AG04449 (cell line): ENCODE results near the gene KIAA1328.

Experiments used
- CTCF ChIA-PET: fragments of 350-600 bp; formaldehyde crosslinking; extraction: SDS; loops from one replicate; lab custom pipeline; 2021; ENCODE audit warnings: antibody characterized with exemption; lab: Yijun Ruan, JAX
- POLR2A ChIA-PET: fragments of 400-600, 350-600 bp; formaldehyde crosslinking; extraction: SDS; loops from one replicate; lab custom pipeline; 2020; ENCODE audit warnings: antibody characterized with exemption, inconsistent platforms; lab: Yijun Ruan, JAX
- DNase-seq: peaks from one replicate; pipeline ENCODE4 v3.0.0-alpha.2; 2010; ENCODE audit warnings: low read depth, low spot score
- H3K4me3 ChIP-seq: 2 replicates; pipeline ENCODE4 v1.5.1; 2011; ENCODE audit warnings: low read depth, mild to moderate bottlenecking, control low read depth, low read length
- CTCF ChIP-seq: IDR thresholded peaks from one replicate; pipeline ENCODE4 v1.5.1; 2011; ENCODE audit warnings: mild to moderate bottlenecking, moderate library complexity, low read length, control low read depth, inconsistent platforms; ENCODE audit not compliant: insufficient read depth; ENCODE audit errors: missing control alignments

The KIAA1328 gene

GRCh38 chr18:37218022-37218590, 389.2 kb downstream of the KIAA1328 start:
- no peak overlapping the region for H3K4me3 ChIP-seq
- DNase-seq = no peak
- ChIA-PET CTCF (no interaction called here), POLR2A (no interaction called here)
- TF ChIP-seq CTCF = no peak

GRCh38 chr18:37219257-37219656, 390.3 kb downstream of the KIAA1328 start:
- no peak overlapping the region for H3K4me3 ChIP-seq
- ChIA-PET CTCF (no interaction called here), POLR2A (no interaction called here)
- TF ChIP-seq CTCF = no peak
- DNase-seq = no peak

- POLR2A ChIA-PET = no interaction called here
- no peak for TF ChIP-seq CTCF
- no peak overlapping the region for H3K4me3 ChIP-seq
- CTCF ChIA-PET = no interaction called here
- no peak for DNase-seq
Measured at GRCh38 chr18:37222354-37222998, 393.5 kb downstream of the KIAA1328 start.

- no peak for DNase-seq
- POLR2A ChIA-PET = no interaction called here
Measured at GRCh38 chr18:37222999-37223378, 394.1 kb downstream of the KIAA1328 start.

GRCh38 chr18:37225279-37225678, 396.4 kb downstream of the KIAA1328 start:
- ChIA-PET POLR2A (no interaction called here), CTCF (no interaction called here)
- no peak for DNase-seq
- H3K4me3 ChIP-seq = no peak overlapping the region
- no peak for TF ChIP-seq CTCF

More at GRCh38 chr18:37222999-37223378, 394.1 kb downstream of the KIAA1328 start:
- CTCF ChIA-PET = no interaction called here
- no peak for TF ChIP-seq CTCF
- no peak overlapping the region for H3K4me3 ChIP-seq

- DNase-seq = no peak
- no peak for TF ChIP-seq CTCF
- H3K4me3 ChIP-seq = no peak overlapping the region
- ChIA-PET CTCF (no interaction called here), POLR2A (no interaction called here)
Measured at GRCh38 chr18:37230768-37231167, 401.8 kb downstream of the KIAA1328 start.
